ENCODE results near the gene EPB41L4B. TPM values are rescaled to one million over a fixed set of nuclear protein-coding genes. Genes with fewer than 3 reads are reported as not detected.
"Not testable (repeated sequence)": the region's sequence is repeated elsewhere in the genome, so short reads cannot be mapped to it uniquely, and the experiment has no call there.

EPB41L4B gene
- total and polyA plus RNA-seq, 2 experiments from 2014 or later, result 11.0 to 32.2 TPM

GRCh38 chr9:109283672-109284071 lies 37.2 kb downstream of the EPB41L4B start:
- DNase-seq (ENCODE audit: low spot score); H3K9me2 ChIP-seq (ENCODE audit: insufficient read depth); H3K27me3 Mint-ChIP-seq (ENCODE audit: insufficient read depth, low read depth, poor library complexity); H3K9me3 Mint-ChIP-seq; H3K4me1 ChIP-seq (ENCODE audit: insufficient read depth); H3K27ac Mint-ChIP-seq; H3K4me3 ChIP-seq; H3K36me3 Mint-ChIP-seq (ENCODE audit: low read depth); H3K36me3 ChIP-seq (ENCODE audit: insufficient read depth); H3F3A ChIP-seq (replicated peaks; ENCODE audit: low read depth); H3K4me2 ChIP-seq; ATAC-seq; H3K27ac ChIP-seq (ENCODE audit: low read depth); H2AFZ ChIP-seq; H3K4me3 Mint-ChIP-seq; H3K27me3 ChIP-seq (ENCODE audit: insufficient read depth): not testable (repeated sequence)
- Histone ChIP-seq H3K79me2 (replicated peaks; ENCODE audit: insufficient read depth) (peaks cover 95% of the 10 kb centered on the region), H4K20me1 (replicated peaks; ENCODE audit: insufficient read depth) (peaks cover 19% of the 10 kb centered on the region)
- H3K4me1 Mint-ChIP-seq, result peaks cover 16% of the 10 kb centered on the region

GRCh38 chr9:109283012-109283411 lies 37.8 kb downstream of the EPB41L4B start:
- DNase-seq (ENCODE audit: low spot score), result no peak
- H4K20me1 ChIP-seq (replicated peaks; ENCODE audit: insufficient read depth), result peaks cover 18% of the 10 kb centered on the region
- Mint-ChIP-seq H3K4me3 (no peak overlapping the region), H3K4me1 (peaks cover 14% of the 10 kb centered on the region), H3K27me3 (ENCODE audit: insufficient read depth, low read depth, poor library complexity) (peaks cover 9% of the 10 kb centered on the region), H3K27ac (no peak overlapping the region), H3K36me3 (ENCODE audit: low read depth) (peaks cover 5% of the 10 kb centered on the region; the same call in 2 of the 3 replicates), H3K9me3 (no peaks in the 10 kb centered on the region)
- H2AFZ ChIP-seq, result no peak overlapping the region
- no peak overlapping the region for H3K4me2 ChIP-seq
- H3K79me2 ChIP-seq (replicated peaks; ENCODE audit: insufficient read depth), result peaks cover 90% of the 10 kb centered on the region
- TF ChIP-seq POLR2AphosphoS5 (IDR thresholded peaks at IDR 0.05; ENCODE audit: low read depth) (no peak), STAT1 (IDR thresholded peaks at IDR 0.05; ENCODE audit: unreplicated experiment) (no peak), NANOG (IDR thresholded peaks at IDR 0.05; ENCODE audit: borderline replicate concordance) (no peak), REST (IDR thresholded peaks at IDR 0.05; ENCODE audit: unreplicated experiment) (no peak), CREB1 (CRISPR knock-in tag; IDR thresholded peaks at IDR 0.05; ENCODE audit: low read depth) (no peak), ZNF331 (CRISPR knock-in tag; IDR thresholded peaks at IDR 0.05; ENCODE audit: low read depth) (no peak), CTCF (conservative IDR thresholded peaks at IDR 0.05; ENCODE audit: low read depth in 2 of 2) (no peak), ETS1 (IDR thresholded peaks at IDR 0.05) (no peak), EZH2 (IDR thresholded peaks at IDR 0.05; ENCODE audit: low read depth, unreplicated experiment) (no peak)
- no peaks in the 10 kb centered on the region for H3K27me3 ChIP-seq (ENCODE audit: insufficient read depth)
- H3K9me2 ChIP-seq (ENCODE audit: insufficient read depth), result no peaks in the 10 kb centered on the region
- no peaks in the 10 kb centered on the region for H3K36me3 ChIP-seq (ENCODE audit: insufficient read depth)
- no peaks in the 10 kb centered on the region for H3F3A ChIP-seq (replicated peaks; ENCODE audit: low read depth)
- no peak overlapping the region for H3K4me3 ChIP-seq
- no peak overlapping the region for H3K27ac ChIP-seq (ENCODE audit: low read depth)
- peaks cover 4% of the 10 kb centered on the region; the same call in 1 of the 2 replicates for H3K4me1 ChIP-seq (ENCODE audit: insufficient read depth)
- ATAC-seq, result no peak
